KOPT-K1 (cell line): Measurements from ENCODE around the gene FILIP1L.

ENCODE experiments used
- H3K27ac ChIP-seq: fragments of 200-600 bp; sonication (generic); 2 replicates; pipeline ENCODE4 v1.5.1; 2016; ENCODE audit warnings: antibody characterized with exemption, mild to moderate bottlenecking, low read depth, low read length; ENCODE audit not compliant: poor library complexity, severe bottlenecking
- H3K36me3 ChIP-seq: fragments of 200-600 bp; sonication (generic); 2 replicates; pipeline ENCODE4 v1.5.1; 2017; ENCODE audit warnings: antibody characterized with exemption, mild to moderate bottlenecking, low read length, moderate library complexity; ENCODE audit not compliant: insufficient read depth
- H3K9me3 ChIP-seq: fragments of 200-600 bp; sonication (generic); 2 replicates; pipeline ENCODE4 v1.5.1; 2017; ENCODE audit warnings: antibody characterized with exemption, low read length, mild to moderate bottlenecking; ENCODE audit not compliant: insufficient read depth, poor library complexity, severe bottlenecking

The FILIP1L gene

GRCh38 chr3:99883138-99883461 lies 231.2 kb downstream of the FILIP1L start:
- no peaks in the 10 kb centered on the region for H3K9me3 ChIP-seq
- H3K27ac ChIP-seq: no peak overlapping the region
- no peaks in the 10 kb centered on the region for H3K36me3 ChIP-seq

GRCh38 chr3:99882436-99883137 lies 231.7 kb downstream of the FILIP1L start:
- Histone ChIP-seq H3K9me3 (no peaks in the 10 kb centered on the region), H3K27ac (no peak overlapping the region), H3K36me3 (no peaks in the 10 kb centered on the region)

GRCh38 chr3:99881121-99881524 lies 233.2 kb downstream of the FILIP1L start:
- Histone ChIP-seq H3K27ac (no peak overlapping the region), H3K9me3 (no peaks in the 10 kb centered on the region), H3K36me3 (no peaks in the 10 kb centered on the region)

- H3K27ac ChIP-seq: no peak overlapping the region
- H3K9me3 ChIP-seq: no peaks in the 10 kb centered on the region
- no peaks in the 10 kb centered on the region for H3K36me3 ChIP-seq
Measured at GRCh38 chr3:99879275-99879674, 235.0 kb downstream of the FILIP1L start.

- no peaks in the 10 kb centered on the region for H3K9me3 ChIP-seq
- H3K27ac ChIP-seq: no peak overlapping the region
- H3K36me3 ChIP-seq: no peaks in the 10 kb centered on the region
Measured at GRCh38 chr3:99878005-99878404, 236.3 kb downstream of the FILIP1L start.

- no peaks in the 10 kb centered on the region for H3K36me3 ChIP-seq
- H3K27ac ChIP-seq: no peak overlapping the region
- H3K9me3 ChIP-seq: no peaks in the 10 kb centered on the region
Measured at GRCh38 chr3:99877031-99877579, 237.2 kb downstream of the FILIP1L start.

GRCh38 chr3:99875929-99876841 lies 238.1 kb downstream of the FILIP1L start:
- no peaks in the 10 kb centered on the region for H3K36me3 ChIP-seq
- H3K27ac ChIP-seq: no peak overlapping the region
- no peaks in the 10 kb centered on the region for H3K9me3 ChIP-seq

GRCh38 chr3:99875581-99875928 lies 238.7 kb downstream of the FILIP1L start:
- Histone ChIP-seq H3K9me3 (no peaks in the 10 kb centered on the region), H3K36me3 (no peaks in the 10 kb centered on the region), H3K27ac (no peak overlapping the region)

- Histone ChIP-seq H3K9me3 (no peaks in the 10 kb centered on the region), H3K36me3 (no peaks in the 10 kb centered on the region), H3K27ac (no peak overlapping the region)
Measured at GRCh38 chr3:99874237-99875002, 239.9 kb downstream of the FILIP1L start.

- Histone ChIP-seq H3K9me3 (no peaks in the 10 kb centered on the region), H3K36me3 (no peaks in the 10 kb centered on the region), H3K27ac (no peak overlapping the region)
Measured at GRCh38 chr3:99873269-99874102, 240.8 kb downstream of the FILIP1L start.

- no peaks in the 10 kb centered on the region for H3K9me3 ChIP-seq
- H3K36me3 ChIP-seq: no peaks in the 10 kb centered on the region
- no peak overlapping the region for H3K27ac ChIP-seq
Measured at GRCh38 chr3:99872923-99873254, 241.4 kb downstream of the FILIP1L start.

- Histone ChIP-seq H3K27ac (no peak overlapping the region), H3K9me3 (no peaks in the 10 kb centered on the region), H3K36me3 (no peaks in the 10 kb centered on the region)
Measured at GRCh38 chr3:99871231-99872045, 242.9 kb downstream of the FILIP1L start.

GRCh38 chr3:99870712-99871111 lies 243.6 kb downstream of the FILIP1L start:
- Histone ChIP-seq H3K9me3 (no peaks in the 10 kb centered on the region), H3K27ac (no peak overlapping the region), H3K36me3 (no peaks in the 10 kb centered on the region)

- no peaks in the 10 kb centered on the region for H3K9me3 ChIP-seq
- no peak overlapping the region for H3K27ac ChIP-seq
- H3K36me3 ChIP-seq: no peaks in the 10 kb centered on the region
Measured at GRCh38 chr3:99869621-99870020, 244.7 kb downstream of the FILIP1L start.
